ENCODE results near the gene UBE2Z. TPM values are rescaled to one million over a fixed set of nuclear protein-coding genes. Genes with fewer than 3 reads are reported as not detected.

UBE2Z gene
- total and polyA plus RNA-seq, 2 of the 13 experiments (the other 11 are each of a cell fraction or from before 2014, with no cell fraction given), result 63.2 to 122 TPM

DNA sequence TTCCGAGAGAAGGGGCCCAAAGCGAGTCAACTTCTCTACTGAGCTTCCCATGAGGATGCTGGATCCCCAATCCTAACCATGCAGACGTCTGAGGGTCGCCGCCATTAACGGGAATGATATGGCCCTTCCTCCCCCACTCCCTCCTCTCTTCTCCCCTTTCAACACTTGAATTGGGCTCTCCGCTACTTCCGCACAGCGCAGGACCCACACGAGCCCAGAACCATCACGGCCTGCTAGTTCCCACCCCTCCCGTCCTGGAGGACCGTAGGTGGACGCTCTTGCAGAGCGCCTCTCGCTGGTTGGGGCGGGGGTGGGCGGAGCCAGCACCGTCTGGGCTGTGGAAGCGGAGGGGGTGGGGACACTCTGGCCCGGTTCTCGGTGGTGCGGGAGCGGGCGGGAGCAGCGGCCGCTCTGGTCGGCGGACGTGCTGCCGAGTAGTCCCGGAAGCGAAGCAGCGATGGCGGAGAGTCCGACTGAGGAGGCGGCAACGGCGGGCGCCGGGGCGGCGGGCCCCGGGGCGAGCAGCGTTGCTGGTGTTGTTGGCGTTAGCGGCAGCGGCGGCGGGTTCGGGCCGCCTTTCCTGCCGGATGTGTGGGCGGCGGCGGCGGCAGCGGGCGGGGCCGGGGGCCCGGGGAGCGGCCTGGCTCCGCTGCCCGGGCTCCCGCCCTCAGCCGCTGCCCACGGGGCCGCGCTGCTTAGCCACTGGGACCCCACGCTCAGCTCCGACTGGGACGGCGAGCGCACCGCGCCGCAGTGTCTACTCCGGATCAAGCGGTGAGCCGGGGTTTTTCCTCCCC is at the start of gene UBE2Z (continued):
- TF ChIP-seq, protein P1, sequence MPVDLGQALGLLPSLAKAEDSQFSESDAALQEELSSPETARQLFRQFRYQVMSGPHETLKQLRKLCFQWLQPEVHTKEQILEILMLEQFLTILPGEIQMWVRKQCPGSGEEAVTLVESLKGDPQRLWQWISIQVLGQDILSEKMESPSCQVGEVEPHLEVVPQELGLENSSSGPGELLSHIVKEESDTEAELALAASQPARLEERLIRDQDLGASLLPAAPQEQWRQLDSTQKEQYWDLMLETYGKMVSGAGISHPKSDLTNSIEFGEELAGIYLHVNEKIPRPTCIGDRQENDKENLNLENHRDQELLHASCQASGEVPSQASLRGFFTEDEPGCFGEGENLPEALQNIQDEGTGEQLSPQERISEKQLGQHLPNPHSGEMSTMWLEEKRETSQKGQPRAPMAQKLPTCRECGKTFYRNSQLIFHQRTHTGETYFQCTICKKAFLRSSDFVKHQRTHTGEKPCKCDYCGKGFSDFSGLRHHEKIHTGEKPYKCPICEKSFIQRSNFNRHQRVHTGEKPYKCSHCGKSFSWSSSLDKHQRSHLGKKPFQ (CRISPR knock-in tag; IDR thresholded peaks at IDR 0.05; ENCODE audit: insufficient replicate concordance), result peak; percentile 66
- TF ChIP-seq, protein P2, sequence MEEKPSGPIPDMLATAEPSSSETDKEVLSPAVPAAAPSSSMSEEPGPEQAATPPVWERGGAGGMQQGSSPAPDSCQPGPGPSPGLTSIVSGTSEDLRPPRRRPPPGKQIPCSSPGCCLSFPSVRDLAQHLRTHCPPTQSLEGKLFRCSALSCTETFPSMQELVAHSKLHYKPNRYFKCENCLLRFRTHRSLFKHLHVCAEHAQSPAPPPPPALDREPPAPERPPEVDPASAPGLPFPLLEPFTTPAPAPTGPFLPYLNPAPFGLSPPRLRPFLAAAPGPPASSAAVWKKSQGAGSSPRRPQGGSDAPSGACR (CRISPR knock-in tag; IDR thresholded peaks at IDR 0.05), result peak; percentile 82; the same call in 1 of the 2 replicates
- TF ChIP-seq RBM39 (IDR thresholded peaks at IDR 0.05; ENCODE audit: low read depth, low read length, poor library complexity, severe bottlenecking) (no peak), ZNF296 (CRISPR knock-in tag; conservative IDR thresholded peaks at IDR 0.05) (0 out of 2 replicates have a peak, but pooled peaks have one; percentile 64), ZNF496 (CRISPR knock-in tag; IDR thresholded peaks at IDR 0.05; ENCODE audit: insufficient replicate concordance) (no peak), PRDM15 (CRISPR knock-in tag; IDR thresholded peaks at IDR 0.05) (peak; percentile 44), PRMT3 (CRISPR knock-in tag; IDR thresholded peaks at IDR 0.05; ENCODE audit: borderline replicate concordance, low read depth) (no peak), ZNF142 (CRISPR knock-in tag; IDR thresholded peaks at IDR 0.05) (no peak; the same call in 1 of the 2 replicates), ZNF597 (CRISPR knock-in tag; IDR thresholded peaks at IDR 0.05) (no peak), ZC3H13 (CRISPR knock-in tag; IDR thresholded peaks at IDR 0.05) (peak; percentile 94)
- TF ChIP-seq, protein P3, sequence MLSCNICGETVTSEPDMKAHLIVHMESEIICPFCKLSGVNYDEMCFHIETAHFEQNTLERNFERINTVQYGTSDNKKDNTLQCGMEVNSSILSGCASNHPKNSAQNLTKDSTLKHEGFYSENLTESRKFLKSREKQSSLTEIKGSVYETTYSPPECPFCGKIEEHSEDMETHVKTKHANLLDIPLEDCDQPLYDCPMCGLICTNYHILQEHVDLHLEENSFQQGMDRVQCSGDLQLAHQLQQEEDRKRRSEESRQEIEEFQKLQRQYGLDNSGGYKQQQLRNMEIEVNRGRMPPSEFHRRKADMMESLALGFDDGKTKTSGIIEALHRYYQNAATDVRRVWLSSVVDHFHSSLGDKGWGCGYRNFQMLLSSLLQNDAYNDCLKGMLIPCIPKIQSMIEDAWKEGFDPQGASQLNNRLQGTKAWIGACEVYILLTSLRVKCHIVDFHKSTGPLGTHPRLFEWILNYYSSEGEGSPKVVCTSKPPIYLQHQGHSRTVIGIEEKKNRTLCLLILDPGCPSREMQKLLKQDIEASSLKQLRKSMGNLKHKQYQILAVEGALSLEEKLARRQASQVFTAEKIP (CRISPR knock-in tag; IDR thresholded peaks at IDR 0.05; ENCODE audit: borderline replicate concordance), result no peak

All from HepG2 (cell line).